GM23338 (cell line): ENCODE measurements around the gene CLEC7A. TPM values are rescaled to one million over a fixed set of nuclear protein-coding genes. Genes with fewer than 3 reads are reported as not detected.

Experiments
- CREB1 ChIP-seq: fragments of 250-450 bp; sonication (Bioruptor Pico); IDR thresholded peaks from 2 replicates; pipeline ENCODE4 v1.5.0; 2020; ENCODE audit warnings: low read depth, mild to moderate bottlenecking, moderate library complexity
- CTCF ChIP-seq, 2 experiments: fragments of 200-600 bp in 1 of 2; sonication (generic) in 1 of 2; conservative IDR thresholded peaks; 2 replicates each; pipeline versions ENCODE4 v1.5.1 to v1.6.1; 2016 to 2017; ENCODE audit warnings: antibody characterized with exemption in 2 of 2, low read depth in 2 of 2, mild to moderate bottlenecking in 2 of 2, moderate library complexity in 1 of 2
- ETS1 ChIP-seq: IDR thresholded peaks from 2 replicates; pipeline ENCODE4 v1.6.1; 2016; ENCODE audit warnings: antibody characterized with exemption
- JUNB ChIP-seq: IDR thresholded peaks from one replicate; pipeline ENCODE4 v1.6.1; 2016; ENCODE audit warnings: antibody characterized with exemption; ENCODE audit not compliant: unreplicated experiment
- STAT1 ChIP-seq: IDR thresholded peaks from one replicate; pipeline ENCODE4 v1.6.1; 2016; ENCODE audit warnings: antibody characterized with exemption; ENCODE audit not compliant: unreplicated experiment
- polyA plus RNA-seq: library from polyadenylated mRNA; unstranded; fragments of >200 nt; fragmentation: Nextera tagmentation; extraction: Ambion mirVana; gene quantifications from 2 replicates; pipeline ENCODE4 v1.2.1, GENCODE V29; 2016
- total RNA-seq: library from RNA; depleted of rRNA; stranded (reverse); fragments of >200 nt; shearing (Covaris generic); gene quantifications from 2 replicates; pipeline ENCODE4 v1.2.3, GENCODE V29; 2014
- TF ChIP-seq, protein P1 (sequence below): fragments of 250-450 bp; sonication (Bioruptor Pico); IDR thresholded peaks from 2 replicates; pipeline ENCODE4 v1.5.0; 2020; ENCODE audit warnings: mild to moderate bottlenecking, moderate library complexity

CLEC7A gene
- total and polyA plus RNA-seq, 2 experiments from 2014 or later = 0.39 TPM; not detected in 1

GRCh38 chr12:10178821-10179220 is 48.8 kb upstream of the CLEC7A start, which contains the start of gene TMEM52B (continued):
- TF ChIP-seq ETS1 = no peak
- TF ChIP-seq, protein P1, sequence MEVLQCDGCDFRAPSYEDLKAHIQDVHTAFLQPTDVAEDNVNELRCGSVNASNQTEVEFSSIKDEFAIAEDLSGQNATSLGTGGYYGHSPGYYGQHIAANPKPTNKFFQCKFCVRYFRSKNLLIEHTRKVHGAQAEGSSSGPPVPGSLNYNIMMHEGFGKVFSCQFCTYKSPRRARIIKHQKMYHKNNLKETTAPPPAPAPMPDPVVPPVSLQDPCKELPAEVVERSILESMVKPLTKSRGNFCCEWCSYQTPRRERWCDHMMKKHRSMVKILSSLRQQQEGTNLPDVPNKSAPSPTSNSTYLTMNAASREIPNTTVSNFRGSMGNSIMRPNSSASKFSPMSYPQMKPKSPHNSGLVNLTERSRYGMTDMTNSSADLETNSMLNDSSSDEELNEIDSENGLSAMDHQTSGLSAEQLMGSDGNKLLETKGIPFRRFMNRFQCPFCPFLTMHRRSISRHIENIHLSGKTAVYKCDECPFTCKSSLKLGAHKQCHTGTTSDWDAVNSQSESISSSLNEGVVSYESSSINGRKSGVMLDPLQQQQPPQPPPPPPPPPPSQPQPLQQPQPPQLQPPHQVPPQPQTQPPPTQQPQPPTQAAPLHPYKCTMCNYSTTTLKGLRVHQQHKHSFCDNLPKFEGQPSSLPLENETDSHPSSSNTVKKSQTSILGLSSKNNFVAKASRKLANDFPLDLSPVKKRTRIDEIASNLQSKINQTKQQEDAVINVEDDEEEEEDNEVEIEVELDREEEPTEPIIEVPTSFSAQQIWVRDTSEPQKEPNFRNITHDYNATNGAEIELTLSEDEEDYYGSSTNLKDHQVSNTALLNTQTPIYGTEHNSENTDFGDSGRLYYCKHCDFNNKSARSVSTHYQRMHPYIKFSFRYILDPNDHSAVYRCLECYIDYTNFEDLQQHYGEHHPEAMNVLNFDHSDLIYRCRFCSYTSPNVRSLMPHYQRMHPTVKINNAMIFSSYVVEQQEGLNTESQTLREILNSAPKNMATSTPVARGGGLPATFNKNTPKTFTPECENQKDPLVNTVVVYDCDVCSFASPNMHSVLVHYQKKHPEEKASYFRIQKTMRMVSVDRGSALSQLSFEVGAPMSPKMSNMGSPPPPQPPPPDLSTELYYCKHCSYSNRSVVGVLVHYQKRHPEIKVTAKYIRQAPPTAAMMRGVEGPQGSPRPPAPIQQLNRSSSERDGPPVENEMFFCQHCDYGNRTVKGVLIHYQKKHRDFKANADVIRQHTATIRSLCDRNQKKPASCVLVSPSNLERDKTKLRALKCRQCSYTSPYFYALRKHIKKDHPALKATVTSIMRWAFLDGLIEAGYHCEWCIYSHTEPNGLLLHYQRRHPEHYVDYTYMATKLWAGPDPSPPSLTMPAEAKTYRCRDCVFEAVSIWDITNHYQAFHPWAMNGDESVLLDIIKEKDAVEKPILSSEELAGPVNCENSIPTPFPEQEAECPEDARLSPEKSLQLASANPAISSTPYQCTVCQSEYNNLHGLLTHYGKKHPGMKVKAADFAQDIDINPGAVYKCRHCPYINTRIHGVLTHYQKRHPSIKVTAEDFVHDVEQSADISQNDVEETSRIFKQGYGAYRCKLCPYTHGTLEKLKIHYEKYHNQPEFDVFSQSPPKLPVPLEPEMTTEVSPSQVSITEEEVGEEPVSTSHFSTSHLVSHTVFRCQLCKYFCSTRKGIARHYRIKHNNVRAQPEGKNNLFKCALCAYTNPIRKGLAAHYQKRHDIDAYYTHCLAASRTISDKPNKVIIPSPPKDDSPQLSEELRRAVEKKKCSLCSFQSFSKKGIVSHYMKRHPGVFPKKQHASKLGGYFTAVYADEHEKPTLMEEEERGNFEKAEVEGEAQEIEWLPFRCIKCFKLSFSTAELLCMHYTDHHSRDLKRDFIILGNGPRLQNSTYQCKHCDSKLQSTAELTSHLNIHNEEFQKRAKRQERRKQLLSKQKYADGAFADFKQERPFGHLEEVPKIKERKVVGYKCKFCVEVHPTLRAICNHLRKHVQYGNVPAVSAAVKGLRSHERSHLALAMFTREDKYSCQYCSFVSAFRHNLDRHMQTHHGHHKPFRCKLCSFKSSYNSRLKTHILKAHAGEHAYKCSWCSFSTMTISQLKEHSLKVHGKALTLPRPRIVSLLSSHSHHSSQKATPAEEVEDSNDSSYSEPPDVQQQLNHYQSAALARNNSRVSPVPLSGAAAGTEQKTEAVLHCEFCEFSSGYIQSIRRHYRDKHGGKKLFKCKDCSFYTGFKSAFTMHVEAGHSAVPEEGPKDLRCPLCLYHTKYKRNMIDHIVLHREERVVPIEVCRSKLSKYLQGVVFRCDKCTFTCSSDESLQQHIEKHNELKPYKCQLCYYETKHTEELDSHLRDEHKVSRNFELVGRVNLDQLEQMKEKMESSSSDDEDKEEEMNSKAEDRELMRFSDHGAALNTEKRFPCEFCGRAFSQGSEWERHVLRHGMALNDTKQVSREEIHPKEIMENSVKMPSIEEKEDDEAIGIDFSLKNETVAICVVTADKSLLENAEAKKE (CRISPR knock-in tag) = no peak
- no peak for TF ChIP-seq JUNB
- no peak for TF ChIP-seq STAT1
- TF ChIP-seq CREB1 (CRISPR knock-in tag) = no peak
- TF ChIP-seq CTCF (conservative IDR thresholded peaks at IDR 0.05; ENCODE audit: low read depth in 2 of 2) = no peak
